Measurements from ENCODE around the gene CEP63. TPM values are rescaled to one million over a fixed set of nuclear protein-coding genes. Genes with fewer than 3 reads are reported as not detected.

CEP63 gene
- total and polyA plus RNA-seq, 2 of the 8 experiments (the other 6 are each of a cell fraction or from before 2014, with no cell fraction given): 5.3 to 18.2 TPM

DNA sequence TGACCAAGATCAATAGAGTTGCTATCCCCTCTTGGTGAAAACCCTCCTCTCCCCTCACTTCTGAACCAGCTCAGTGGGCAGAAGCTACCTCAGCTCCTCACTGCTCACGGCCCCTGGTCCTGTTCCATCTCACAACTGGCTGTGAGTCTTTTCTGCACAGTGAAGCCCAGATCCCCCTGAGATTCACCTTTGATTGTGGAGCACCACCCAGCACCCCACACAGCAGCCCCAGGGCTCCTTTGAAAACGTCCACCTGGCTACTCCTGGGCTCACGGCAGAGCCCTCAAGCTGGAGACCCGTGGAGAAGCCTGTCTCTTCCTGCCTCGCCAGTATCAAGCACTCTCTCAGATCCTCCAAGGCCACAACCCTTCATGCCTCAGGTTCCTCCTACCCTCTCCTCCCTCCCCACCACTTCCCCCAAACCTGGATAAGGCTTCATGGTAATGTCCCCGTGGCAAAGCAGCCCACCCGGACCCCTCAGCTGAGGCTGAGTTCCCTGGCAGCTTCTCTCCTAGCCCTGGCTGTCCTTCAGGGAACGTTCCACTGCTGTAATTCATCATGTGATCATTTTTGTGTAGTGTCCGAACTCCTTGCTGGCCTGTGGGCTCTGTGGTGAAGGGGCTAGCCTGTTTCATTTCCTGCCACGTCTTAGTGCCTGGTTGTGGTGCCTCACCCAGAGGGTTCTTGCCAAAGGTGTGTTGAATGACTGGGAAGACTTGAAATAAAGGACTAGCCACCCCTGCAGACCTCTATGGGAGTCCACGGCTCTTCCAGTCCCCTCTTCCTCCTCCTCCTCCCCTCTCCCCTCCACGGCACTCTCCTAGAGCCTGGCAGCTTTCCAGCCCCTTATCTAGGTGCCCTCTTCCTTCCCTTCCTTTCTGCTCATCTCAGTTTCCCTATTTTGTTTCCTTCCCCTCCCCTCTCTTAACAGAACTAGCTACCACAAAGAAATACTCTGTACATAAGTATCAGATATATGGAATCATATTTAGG lies 120.5 kb downstream of the CEP63 start (continued):
- TF ChIP-seq TBP (IDR thresholded peaks at IDR 0.05; ENCODE audit: low read depth, low read length) (no peak), TEAD4 (IDR thresholded peaks at IDR 0.05; ENCODE audit: low read depth, low read length) (no peak), KDM4A (IDR thresholded peaks at IDR 0.05; ENCODE audit: low read depth, low read length, severe bottlenecking) (no peak)

Measured in H1 (cell line).